HepG2 (cell line): Measurements from ENCODE around the gene SPINK5. TPM values are rescaled to one million over a fixed set of nuclear protein-coding genes. Genes with fewer than 3 reads are reported as not detected.

Experiments
- ATAC-seq: fragments of 200-7000 bp; cut with Tn5 transposase; 3 replicates; pipeline ENCODE4 v1.9.1; 2020; ENCODE audit warnings: mild to moderate bottlenecking, moderate library complexity
- BruUV-seq: library from RNA; stranded (reverse); fragments of 400-500 nt; replicated peaks from 2 replicates; lab custom pipeline; 2021; lab: Mats Ljungman, UMichigan
- CTCF ChIA-PET: fragments of 300-600 bp; formaldehyde crosslinking; extraction: SDS; loops from one replicate; lab custom pipeline; 2021; ENCODE audit warnings: low total read pairs, inconsistent platforms, low intra/inter-chr PET ratio; lab: Yijun Ruan, JAX
- POLR2A ChIA-PET: fragments of 350-600 bp; sonication (Branson Sonifier 250); formaldehyde crosslinking; loops from one replicate; lab custom pipeline; 2020; ENCODE audit warnings: antibody characterized with exemption, inconsistent platforms; lab: Yijun Ruan, JAX
- DNase-seq: peaks from one replicate; pipeline ENCODE4 v3.0.0-alpha.2; 2015; ENCODE audit warnings: low spot score
- FAIRE-seq: peaks from 3 replicates; lab custom pipeline; 2011; peaks lifted over from hg19 to GRCh38; lab: Jason Lieb, UNC
- H2AFZ ChIP-seq: one replicate; pipeline ENCODE4 v1.6.1; 2011; ENCODE audit warnings: low read length, inconsistent platforms
- H3K27ac ChIP-seq: fragments of 300-600 bp; 3 replicates; pipeline ENCODE4 v1.8.0; 2011; ENCODE audit warnings: mixed run types, mild to moderate bottlenecking, mixed read lengths, low read length, inconsistent platforms; ENCODE audit not compliant: insufficient read depth; ENCODE audit errors: extremely low read length
- H3K27me3 ChIP-seq, 2 experiments: fragments of 200-600 bp in 1 of 2; 2 replicates in 1 of 2; 3 replicates in 1 of 2; pipeline versions ENCODE4 v1.6.0 to v1.8.0; 2011; ENCODE audit warnings: low read length in 2 of 2, mild to moderate bottlenecking in 2 of 2, moderate library complexity in 2 of 2, inconsistent platforms in 1 of 2; ENCODE audit not compliant: insufficient read depth in 2 of 2, control insufficient read depth in 1 of 2
- H3K36me3 ChIP-seq, 2 experiments: fragments of 200-600 bp in 1 of 2; replicated peaks in 1 of 2; 2 replicates in 1 of 2; 3 replicates in 1 of 2; pipeline versions ENCODE4 v1.5.1 to v1.8.0; 2011; ENCODE audit warnings: low read length in 2 of 2, inconsistent platforms in 1 of 2; ENCODE audit not compliant: insufficient read depth in 2 of 2, control insufficient read depth in 1 of 2
- H3K4me1 ChIP-seq: 2 replicates; pipeline ENCODE4 v1.5.1; 2012; ENCODE audit warnings: low read length, inconsistent platforms; ENCODE audit not compliant: insufficient read depth
- H3K4me2 ChIP-seq: 2 replicates; pipeline ENCODE4 v1.6.0; 2011; ENCODE audit warnings: low read depth, low read length, inconsistent platforms
- H3K4me3 ChIP-seq, 3 experiments: fragments of 200-600 bp in 1 of 3; sonication (generic), shearing (Covaris generic) in 1 of 3; replicated peaks in 1 of 3; 2 replicates each; pipeline ENCODE4 v1.5.1; 2011 to 2016; ENCODE audit warnings: low read length in 3 of 3, inconsistent platforms in 2 of 3, low read depth in 2 of 3, mild to moderate bottlenecking in 2 of 3, control low read depth in 1 of 3, mixed read lengths in 1 of 3; ENCODE audit not compliant: insufficient read depth in 1 of 3
- H3K79me2 ChIP-seq: one replicate; pipeline ENCODE4 v1.6.1; 2011; ENCODE audit warnings: low read length, inconsistent platforms; ENCODE audit not compliant: insufficient read depth
- H3K9ac ChIP-seq: 2 replicates; pipeline ENCODE4 v1.6.0; 2011; ENCODE audit warnings: mild to moderate bottlenecking, low read depth, low read length, inconsistent platforms; ENCODE audit not compliant: insufficient read depth
- H3K9me3 ChIP-seq: 2 replicates; pipeline ENCODE4 v1.5.1; 2012; ENCODE audit warnings: mild to moderate bottlenecking, low read length
- H4K20me1 ChIP-seq: 2 replicates; pipeline ENCODE4 v1.6.0; 2011; ENCODE audit warnings: inconsistent platforms, mild to moderate bottlenecking, low read length, moderate library complexity; ENCODE audit not compliant: insufficient read depth
- AHR ChIP-seq: IDR thresholded peaks from 2 replicates; pipeline ENCODE4 v1.6.1; 2018; ENCODE audit warnings: missing genetic modification reagents, missing compliant biosample characterization
- ATF4 ChIP-seq, 2 experiments: fragments of 450-650 bp in 1 of 2; sonication (generic) in 1 of 2; formaldehyde crosslinking; IDR thresholded peaks; 2 replicates each; pipeline versions ENCODE4 v1.5.0 to v1.8.0; 2020 to 2022; ENCODE audit warnings: mild to moderate bottlenecking in 1 of 2, missing genetic modification reagents in 1 of 2
- CEBPG ChIP-seq: IDR thresholded peaks from 2 replicates; pipeline ENCODE4 v1.6.1; 2016
- DR1 ChIP-seq: sonication (generic); formaldehyde crosslinking; IDR thresholded peaks from 2 replicates; pipeline ENCODE4 v1.8.0; 2021; ENCODE audit warnings: mild to moderate bottlenecking, missing genetic modification reagents, inconsistent platforms
- ETS1 ChIP-seq: sonication (generic); formaldehyde crosslinking; IDR thresholded peaks from 2 replicates; pipeline ENCODE4 v1.4.0; 2020; ENCODE audit warnings: missing genetic modification reagents
- HIC2 ChIP-seq: sonication (generic); formaldehyde crosslinking; IDR thresholded peaks from 2 replicates; pipeline ENCODE4 v1.9.0; 2022; ENCODE audit warnings: low read depth, missing genetic modification reagents
- HOXA7 ChIP-seq: sonication (generic); formaldehyde crosslinking; IDR thresholded peaks from 2 replicates; pipeline ENCODE4 v1.8.1; 2022; ENCODE audit warnings: mild to moderate bottlenecking, missing genetic modification reagents, moderate library complexity
- MEF2D ChIP-seq: sonication (generic); formaldehyde crosslinking; IDR thresholded peaks from 2 replicates; pipeline ENCODE4 v1.5.1; 2020; ENCODE audit warnings: mild to moderate bottlenecking, missing genetic modification reagents
- NR2F1 ChIP-seq, 2 experiments: fragments of 450-650 bp in 1 of 2; formaldehyde crosslinking in 1 of 2; IDR thresholded peaks; 2 replicates each; pipeline versions ENCODE4 v1.5.0 to v1.6.1; 2016 to 2020; ENCODE audit warnings: mild to moderate bottlenecking in 1 of 2, missing compliant biosample characterization in 1 of 2, missing genetic modification reagents in 1 of 2, moderate library complexity in 1 of 2
- TEF ChIP-seq: sonication (generic); formaldehyde crosslinking; IDR thresholded peaks from 2 replicates; pipeline ENCODE4 v1.5.0; 2020; ENCODE audit warnings: missing genetic modification reagents
- THAP7 ChIP-seq: sonication (generic); formaldehyde crosslinking; IDR thresholded peaks from 2 replicates; pipeline ENCODE4 v1.8.1; 2023; ENCODE audit warnings: mild to moderate bottlenecking, missing genetic modification reagents
- ZBED4 ChIP-seq: sonication (generic); formaldehyde crosslinking; IDR thresholded peaks from 2 replicates; pipeline ENCODE4 v1.4.0; 2020; ENCODE audit warnings: missing genetic modification reagents, borderline replicate concordance
- ZNF251 ChIP-seq: sonication (generic); formaldehyde crosslinking; IDR thresholded peaks from 2 replicates; pipeline ENCODE4 v1.9.0; 2021; ENCODE audit warnings: mild to moderate bottlenecking, missing genetic modification reagents
- ZNF354B ChIP-seq: sonication (generic); formaldehyde crosslinking; IDR thresholded peaks from 2 replicates; pipeline ENCODE4 v1.8.0; 2022; ENCODE audit warnings: mild to moderate bottlenecking, missing genetic modification reagents
- in situ Hi-C: cut with HindIII; loops from 2 replicates; pipeline ENCODE4 v1.10.0; 2017; ENCODE audit warnings: low pct_unique_long_range_greater_than_20kb; ENCODE audit not compliant: extremely low pct_ligation_motif_present
- intact Hi-C: fragments of 100-400 bp; cut with micrococcal nuclease; formaldehyde crosslinking; loops from one replicate; pipeline ENCODE4 v1.10.0; 2022; ENCODE audit not compliant: unreplicated experiment
- polyA plus RNA-seq, 8 experiments: library from polyadenylated mRNA; depleted of rRNA in 3 of 8; stranded (reverse) in 7 of 8; unstranded in 1 of 8; fragments of >200 nt; fragmentation: Illumina TruSeq in 4 of 8; extraction: Trizol in 4 of 8; gene quantifications; 2 replicates each; pipeline versions ENCODE4 v1.2.1 to v1.2.3, GENCODE V29; 2011 to 2016; ENCODE audit warnings: low read depth in 4 of 8, missing spikeins in 1 of 8, mixed read lengths in 1 of 8; ENCODE audit not compliant: insufficient read depth in 1 of 8
- total RNA-seq, 5 experiments: library from RNA; depleted of rRNA; stranded (reverse); fragments of >200 nt; fragmentation: Illumina TruSeq; extraction: Trizol; gene quantifications; 2 replicates each; pipeline ENCODE4 v1.2.3, GENCODE V29; 2016; ENCODE audit warnings: low read depth in 1 of 5

The SPINK5 gene
- total and polyA plus RNA-seq, 2 of the 13 experiments (the other 11 are each of a cell fraction or from before 2014, with no cell fraction given) = 0.03 TPM; not detected in 1

- TF ChIP-seq THAP7 (CRISPR knock-in tag) (no peak), ZNF251 (CRISPR knock-in tag) (no peak), ZBED4 (CRISPR knock-in tag) (no peak), MEF2D (CRISPR knock-in tag) (no peak)
- TF ChIP-seq, all 625 proteins: peak for 0
Measured at GRCh38 chr5:148084269-148084668, 20.5 kb downstream of the SPINK5 start (continued).

- Histone ChIP-seq H3K36me3 (no peaks in the 10 kb centered on the region), H3K79me2 (no peaks in the 10 kb centered on the region), H3K4me2 (no peak overlapping the region), H3K27me3 (no peaks in the 10 kb centered on the region), H3K27ac (no peak overlapping the region), H3K9ac (no peak overlapping the region), H3K9me3 (no peaks in the 10 kb centered on the region), H4K20me1 (no peaks in the 10 kb centered on the region), H3K4me3 (no peak overlapping the region), H2AFZ (no peak overlapping the region), H3K4me1 (no peaks in the 10 kb centered on the region)
- ATAC-seq (no peak), DNase-seq (no peak), FAIRE-seq (no peak)
- ChIA-PET POLR2A (no interaction called here), CTCF (no interaction called here)
- intact Hi-C loops = no loop called here
- in situ Hi-C loops = no loop called here
- BruUV-seq = no TSS peak
- TF ChIP-seq CEBPG (CRISPR knock-in tag) (no peak), NR2F1 (CRISPR knock-in tag; IDR thresholded peaks at IDR 0.05) (no peak), AHR (CRISPR knock-in tag) (no peak), DR1 (CRISPR knock-in tag) (no peak), HOXA7 (CRISPR knock-in tag) (no peak), ZNF354B (CRISPR knock-in tag) (no peak), ETS1 (CRISPR knock-in tag) (no peak), TEF (CRISPR knock-in tag) (no peak), HIC2 (CRISPR knock-in tag) (no peak), ATF4 (CRISPR knock-in tag; IDR thresholded peaks at IDR 0.05) (no peak)
Measured at GRCh38 chr5:148085310-148085709, 21.5 kb downstream of the SPINK5 start.
